Measurements from ENCODE around the gene HBG1. TPM values are rescaled to one million over a fixed set of nuclear protein-coding genes. Genes with fewer than 3 reads are reported as not detected.

The HBG1 gene
- total and polyA plus RNA-seq, 2 donors (not counting 3 experiments of a cell fraction or from before 2014, with no cell fraction given) = 0.72 TPM; not detected in 1

DNA sequence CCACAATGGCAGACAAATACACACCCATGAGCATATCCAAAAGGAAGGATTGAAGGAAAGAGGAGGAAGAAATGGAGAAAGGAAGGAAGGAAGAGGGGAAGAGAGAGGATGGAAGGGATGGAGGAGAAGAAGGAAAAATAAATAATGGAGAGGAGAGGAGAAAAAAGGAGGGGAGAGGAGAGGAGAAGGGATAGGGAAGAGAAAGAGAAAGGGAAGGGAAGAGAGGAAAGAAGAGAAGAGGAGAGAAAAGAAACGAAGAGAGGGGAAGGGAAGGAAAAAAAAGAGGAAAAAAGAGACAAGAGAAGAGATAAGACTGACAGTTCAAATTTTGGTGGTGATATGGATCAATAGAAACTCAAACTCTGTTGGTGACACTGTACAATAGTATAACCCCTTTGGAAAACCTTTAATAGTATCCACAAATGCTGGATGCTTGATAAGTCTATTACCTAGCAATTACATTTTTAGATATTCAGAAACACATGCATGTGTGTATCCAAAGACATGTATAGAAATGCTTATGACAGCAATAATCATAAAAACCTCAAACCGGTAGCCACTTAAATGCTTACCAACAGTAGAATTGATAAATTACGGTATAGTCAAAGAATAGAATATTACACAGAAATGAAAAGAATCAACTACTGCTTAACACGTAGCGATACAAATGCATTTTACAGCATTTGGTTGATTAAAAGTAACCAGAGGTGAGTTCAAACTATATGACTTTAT is 14.1 kb downstream of the HBG1 start:
- DNase-seq (ENCODE audit: low read depth, low spot score) (no peak), FAIRE-seq (no peak)
- no peak overlapping the region for H2AFZ ChIP-seq (ENCODE audit: low read depth, low read length)
- H3K4me1 ChIP-seq (ENCODE audit: control insufficient read depth, extremely low read depth, insufficient read depth, low read length) = no peaks in the 10 kb centered on the region
- no peak overlapping the region for H3K4me3 ChIP-seq (replicated peaks in 1 of 3; ENCODE audit: insufficient read depth in 1 of 3, low read depth in 1 of 3, low read length in 3 of 3)
- no peaks in the 10 kb centered on the region for H3K9me1 ChIP-seq (replicated peaks; ENCODE audit: control insufficient read depth, extremely low read depth, insufficient read depth, low read length)
- H4K20me1 ChIP-seq (replicated peaks; ENCODE audit: control insufficient read depth, extremely low read depth, insufficient read depth, low read length) = no peaks in the 10 kb centered on the region
- H3K27me3 ChIP-seq (ENCODE audit: control insufficient read depth in 2 of 2, insufficient read depth in 2 of 2, low read length in 2 of 2) = no peaks in the 10 kb centered on the region
- H3K4me2 ChIP-seq (ENCODE audit: insufficient read depth, low read length) = no peak overlapping the region
- no peak overlapping the region for H3K27ac ChIP-seq (ENCODE audit: insufficient read depth, low read depth, low read length)
- no peak for TF ChIP-seq EZH2 (IDR thresholded peaks at IDR 0.05; ENCODE audit: borderline replicate concordance, low read depth, low read length, severe bottlenecking)
- no peak for TF ChIP-seq MYC (IDR thresholded peaks at IDR 0.05; ENCODE audit: low read depth, low read length)
- TF ChIP-seq GATA2 (IDR thresholded peaks at IDR 0.05; ENCODE audit: insufficient read depth, insufficient read length, low read depth, low read length) = no peak
- no peak for TF ChIP-seq POLR2AphosphoS5 (IDR thresholded peaks at IDR 0.05; ENCODE audit: insufficient read depth, low read depth, low read length)
- no peak for TF ChIP-seq JUN (IDR thresholded peaks at IDR 0.05; ENCODE audit: borderline replicate concordance, insufficient read depth, insufficient read length, low read depth)
- no peak for TF ChIP-seq MAX (IDR thresholded peaks at IDR 0.05; ENCODE audit: insufficient read depth, insufficient read length)
- TF ChIP-seq FOS (IDR thresholded peaks at IDR 0.05; ENCODE audit: borderline replicate concordance, insufficient read depth, low read length) = no peak
- TF ChIP-seq, protein P1, sequence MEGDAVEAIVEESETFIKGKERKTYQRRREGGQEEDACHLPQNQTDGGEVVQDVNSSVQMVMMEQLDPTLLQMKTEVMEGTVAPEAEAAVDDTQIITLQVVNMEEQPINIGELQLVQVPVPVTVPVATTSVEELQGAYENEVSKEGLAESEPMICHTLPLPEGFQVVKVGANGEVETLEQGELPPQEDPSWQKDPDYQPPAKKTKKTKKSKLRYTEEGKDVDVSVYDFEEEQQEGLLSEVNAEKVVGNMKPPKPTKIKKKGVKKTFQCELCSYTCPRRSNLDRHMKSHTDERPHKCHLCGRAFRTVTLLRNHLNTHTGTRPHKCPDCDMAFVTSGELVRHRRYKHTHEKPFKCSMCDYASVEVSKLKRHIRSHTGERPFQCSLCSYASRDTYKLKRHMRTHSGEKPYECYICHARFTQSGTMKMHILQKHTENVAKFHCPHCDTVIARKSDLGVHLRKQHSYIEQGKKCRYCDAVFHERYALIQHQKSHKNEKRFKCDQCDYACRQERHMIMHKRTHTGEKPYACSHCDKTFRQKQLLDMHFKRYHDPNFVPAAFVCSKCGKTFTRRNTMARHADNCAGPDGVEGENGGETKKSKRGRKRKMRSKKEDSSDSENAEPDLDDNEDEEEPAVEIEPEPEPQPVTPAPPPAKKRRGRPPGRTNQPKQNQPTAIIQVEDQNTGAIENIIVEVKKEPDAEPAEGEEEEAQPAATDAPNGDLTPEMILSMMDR (IDR thresholded peaks at IDR 0.05; ENCODE audit: extremely low read depth in 1 of 2, insufficient read depth in 1 of 2, low read depth in 1 of 2, low read length in 2 of 2) = no peak
- TF ChIP-seq POLR2A (IDR thresholded peaks at IDR 0.05; ENCODE audit: low read depth, low read length) = no peak
- H3K79me2 ChIP-seq (ENCODE audit: control insufficient read depth, insufficient read depth, low read length) = no peaks in the 10 kb centered on the region
- no TSS peak for BruUV-seq (replicated peaks)
- intact Hi-C loops (cut with micrococcal nuclease) = no loop called here
- CTCF ChIA-PET = no interaction called here
- POLR2A ChIA-PET = no interaction called here
- H3K9me3 ChIP-seq (replicated peaks; ENCODE audit: control insufficient read depth, insufficient read depth, low read length) = no peaks in the 10 kb centered on the region
- dilution Hi-C loops (cut with MboI; ENCODE audit: extremely low pct_ligation_motif_present, low sequenced_read_pairs) = no loop called here
- H3K36me3 ChIP-seq (ENCODE audit: control insufficient read depth in 2 of 2, extremely low read depth in 1 of 2, insufficient read depth in 2 of 2, low read length in 2 of 2) = no peaks in the 10 kb centered on the region
- H3K9ac ChIP-seq (replicated peaks; ENCODE audit: extremely low read depth, insufficient read depth, low read length) = no peak overlapping the region

Data from endothelial cell of umbilical vein (primary cell).